Stimulated activated CD8-positive, alpha-beta memory T cell treated with anti-CD3 and anti-CD28 coated beads, Interleukin-15, amount 100 ng/mL, for 4 hours (primary cell): ENCODE measurements around the gene TEX264.

Experiments
- DNase-seq, 2 donors: peaks; one replicate each; pipeline ENCODE4 v3.0.0-alpha.2; 2020; ENCODE audit warnings: low read depth in 2 of 2

TEX264 gene

GRCh38 chr3:51692980-51693395, 21.9 kb downstream of the TEX264 start:
- no peak for DNase-seq

- no peak for DNase-seq
Measured at GRCh38 chr3:51696954-51697353, 25.9 kb downstream of the TEX264 start.

GRCh38 chr3:51698209-51698608, 27.2 kb downstream of the TEX264 start:
- no peak for DNase-seq

- DNase-seq: no peak
Measured at GRCh38 chr3:51700403-51700802, 29.4 kb downstream of the TEX264 start.

- no peak for DNase-seq
Measured at GRCh38 chr3:51702156-51702555, 31.1 kb downstream of the TEX264 start.

GRCh38 chr3:51703068-51703760, 32.2 kb downstream of the TEX264 start:
- no peak for DNase-seq

GRCh38 chr3:51703761-51704510, 32.9 kb downstream of the TEX264 start:
- no peak for DNase-seq

GRCh38 chr3:51704511-51704950, 33.5 kb downstream of the TEX264 start:
- no peak for DNase-seq

- DNase-seq: no peak
Measured at GRCh38 chr3:51705276-51706020, 34.4 kb downstream of the TEX264 start.

- DNase-seq: no peak
Measured at GRCh38 chr3:51706021-51706485, 35.0 kb downstream of the TEX264 start.

GRCh38 chr3:51706788-51707731, 36.0 kb downstream of the TEX264 start, which contains the start of gene GRM2:
GRM2 (plus strand) TSS chr3:51707068; CDS start chr3:51708984, 1,916 bp downstream.
- no peak for DNase-seq

GRCh38 chr3:51708216-51708845, 37.3 kb downstream of the TEX264 start:
- DNase-seq: no peak

- no peak for DNase-seq
Measured at GRCh38 chr3:51709004-51709420, 38.0 kb downstream of the TEX264 start.

GRCh38 chr3:51709675-51710074, 38.6 kb downstream of the TEX264 start:
- DNase-seq: no peak

GRCh38 chr3:51710631-51711351, 39.7 kb downstream of the TEX264 start:
- no peak for DNase-seq

- DNase-seq: no peak
Measured at GRCh38 chr3:51711352-51712037, 40.4 kb downstream of the TEX264 start.

GRCh38 chr3:51712038-51712420, 41.0 kb downstream of the TEX264 start:
- DNase-seq: no peak

GRCh38 chr3:51712511-51712931, 41.5 kb downstream of the TEX264 start:
- DNase-seq: no peak

- no peak for DNase-seq
Measured at GRCh38 chr3:51712963-51713362, 41.9 kb downstream of the TEX264 start.
